GM18861 (cell line): Measurements from ENCODE around the gene SLC38A10.
"Not testable (repeated sequence)": the region's sequence is repeated elsewhere in the genome, so short reads cannot be mapped to it uniquely, and the experiment has no call there.

Source experiments
- ATAC-seq: cut with Tn5 transposase; IDR thresholded peaks from one replicate; pipeline ENCODE4 v1.9.1; 2021; ENCODE audit not compliant: unreplicated experiment

The SLC38A10 gene

DNA sequence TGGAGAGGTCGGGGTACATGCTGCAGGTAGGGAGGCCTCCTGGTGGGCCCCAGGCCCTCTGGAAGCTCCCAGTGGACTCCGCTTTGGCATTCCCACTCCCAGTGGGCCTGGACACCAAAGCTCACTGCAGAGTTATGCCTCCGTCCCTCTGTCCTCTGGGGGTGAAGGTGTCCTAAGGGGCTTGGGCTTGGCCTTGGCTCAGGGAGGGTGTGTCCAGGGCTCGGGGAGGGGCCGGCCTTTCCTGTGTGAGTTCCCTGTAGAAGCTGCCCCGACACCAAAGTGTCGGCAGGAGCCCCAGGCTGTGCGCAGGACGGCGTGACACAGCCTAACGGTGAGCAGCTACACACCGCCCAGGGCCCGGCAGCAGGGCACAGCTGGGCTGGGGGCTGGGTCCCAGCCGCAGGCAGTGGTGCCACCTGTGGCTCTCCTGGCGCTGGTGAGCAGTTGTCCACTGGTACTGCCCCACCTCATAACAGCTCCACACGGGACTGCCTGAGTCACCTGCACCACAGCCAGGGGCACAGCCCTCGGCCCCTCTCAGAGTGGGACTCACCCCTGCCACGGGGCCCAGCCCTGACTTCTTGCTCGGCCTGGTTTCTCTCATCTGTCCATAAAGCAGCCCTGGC lies 62.4 kb downstream of the SLC38A10 start:
- no peak for ATAC-seq

DNA sequence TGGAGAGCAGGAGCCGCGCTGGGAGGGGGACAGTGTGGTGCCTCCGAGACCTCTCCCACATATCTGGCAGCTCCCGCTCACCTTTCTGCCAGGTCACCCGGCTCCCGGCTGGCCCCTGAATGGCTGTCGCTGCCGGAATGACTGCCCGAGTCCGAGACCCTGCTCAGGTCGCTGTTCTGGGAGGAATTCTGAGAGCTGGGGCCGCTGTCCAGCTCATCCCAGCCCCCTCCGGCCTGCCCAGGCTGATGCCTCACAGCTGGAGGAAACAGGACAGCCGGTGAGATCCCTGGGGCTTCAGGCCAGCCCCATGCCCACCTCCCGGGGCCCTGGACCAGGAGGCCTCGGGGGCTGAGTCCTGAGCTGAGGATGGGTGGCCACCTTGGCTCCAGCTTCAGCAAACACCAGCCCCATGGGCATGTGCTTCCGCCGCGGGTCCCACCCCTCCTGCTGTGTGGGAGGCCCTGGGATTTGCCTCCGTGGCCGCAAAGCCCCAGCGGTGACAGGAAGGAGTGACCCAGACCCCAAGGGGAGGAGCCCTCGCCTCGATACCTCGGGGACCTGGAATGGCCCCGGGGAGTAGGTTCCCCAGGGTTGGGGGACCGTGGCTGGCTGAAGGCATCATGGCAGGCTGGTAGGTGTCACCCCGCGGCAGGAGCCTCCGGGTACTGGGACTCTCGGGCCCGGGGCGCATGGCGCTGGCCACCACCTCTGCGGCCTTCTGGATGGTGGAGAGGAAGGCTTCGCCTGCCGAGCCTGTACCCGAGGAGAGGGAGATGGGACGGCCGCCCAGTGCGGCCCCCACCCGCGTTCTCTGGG lies 63.1 kb downstream of the SLC38A10 start:
- no peak for ATAC-seq

DNA sequence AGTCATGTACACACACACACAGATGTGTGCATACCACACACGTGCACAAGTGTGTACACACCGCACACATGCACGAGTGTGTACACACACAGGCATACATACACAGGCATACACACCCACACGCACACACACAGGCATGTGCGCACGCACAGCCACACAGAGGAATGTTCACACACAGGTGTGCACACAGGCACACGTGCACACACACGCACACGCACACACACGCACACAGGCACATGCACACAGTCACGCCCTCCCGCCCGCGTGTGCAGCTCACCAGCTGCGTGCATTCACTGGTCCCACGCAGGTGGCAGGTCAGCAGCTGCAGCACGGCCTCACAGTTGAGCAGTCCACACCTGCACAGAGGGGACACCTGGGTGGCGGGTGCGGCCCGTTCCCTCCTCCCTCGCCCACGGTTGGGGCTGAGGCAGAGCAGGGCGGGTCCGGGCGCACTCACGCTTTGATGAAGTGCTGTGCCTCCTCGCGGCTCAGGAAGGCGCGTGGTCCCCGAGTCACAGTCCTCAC lies 63.9 kb downstream of the SLC38A10 start:
- no peak for ATAC-seq

DNA sequence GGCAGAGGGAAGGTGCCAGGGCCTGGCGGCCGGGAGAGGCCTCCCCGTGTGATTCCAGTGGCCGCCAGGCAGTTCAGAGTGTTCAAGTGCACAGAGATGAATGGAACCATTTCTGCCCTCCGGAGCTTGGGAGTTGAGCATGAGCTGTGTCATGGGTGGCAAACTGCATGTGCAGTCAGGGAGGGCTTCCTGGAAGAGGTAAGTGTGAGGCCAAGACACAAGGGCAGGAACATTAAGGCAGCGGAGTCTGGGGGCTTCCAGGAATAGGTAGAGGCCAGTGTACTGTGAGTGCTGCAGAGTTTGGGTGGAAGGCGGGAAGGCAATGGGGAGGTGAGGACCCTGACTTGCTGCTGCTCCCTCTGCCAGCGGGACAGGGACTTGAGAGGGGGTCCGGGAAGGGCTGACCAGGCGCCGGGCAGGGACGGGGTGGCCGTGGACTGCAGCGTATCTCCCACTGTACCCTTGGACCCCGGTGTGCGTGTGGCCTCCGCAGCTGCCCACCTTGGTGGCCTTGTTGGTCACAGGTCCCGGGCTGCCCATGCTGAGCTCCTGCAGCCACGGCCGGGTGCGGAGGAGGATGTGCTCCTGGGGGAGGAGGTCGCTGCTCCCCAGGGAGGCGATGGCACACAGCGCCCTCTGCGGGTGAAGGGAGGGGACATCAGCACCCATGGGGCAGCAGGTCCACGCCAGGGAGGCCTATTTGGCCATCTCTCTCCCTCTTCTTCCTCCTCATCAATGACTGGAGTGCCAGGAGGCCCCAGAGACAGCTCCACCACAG lies 64.9 kb downstream of the SLC38A10 start:
- ATAC-seq: no peak

DNA sequence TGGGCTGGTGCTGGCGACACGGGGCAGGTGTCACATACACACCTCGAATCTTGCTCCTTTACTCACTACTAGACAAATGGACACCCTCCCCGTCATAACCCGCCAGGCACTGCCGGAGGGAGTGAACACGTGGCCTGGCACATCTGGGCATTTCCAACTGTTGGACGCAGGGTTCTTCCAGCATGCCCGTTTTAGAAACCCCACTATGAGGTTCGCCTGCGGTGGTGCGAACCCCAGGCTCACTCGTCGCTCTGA lies 65.5 kb downstream of the SLC38A10 start:
- ATAC-seq: no peak

DNA sequence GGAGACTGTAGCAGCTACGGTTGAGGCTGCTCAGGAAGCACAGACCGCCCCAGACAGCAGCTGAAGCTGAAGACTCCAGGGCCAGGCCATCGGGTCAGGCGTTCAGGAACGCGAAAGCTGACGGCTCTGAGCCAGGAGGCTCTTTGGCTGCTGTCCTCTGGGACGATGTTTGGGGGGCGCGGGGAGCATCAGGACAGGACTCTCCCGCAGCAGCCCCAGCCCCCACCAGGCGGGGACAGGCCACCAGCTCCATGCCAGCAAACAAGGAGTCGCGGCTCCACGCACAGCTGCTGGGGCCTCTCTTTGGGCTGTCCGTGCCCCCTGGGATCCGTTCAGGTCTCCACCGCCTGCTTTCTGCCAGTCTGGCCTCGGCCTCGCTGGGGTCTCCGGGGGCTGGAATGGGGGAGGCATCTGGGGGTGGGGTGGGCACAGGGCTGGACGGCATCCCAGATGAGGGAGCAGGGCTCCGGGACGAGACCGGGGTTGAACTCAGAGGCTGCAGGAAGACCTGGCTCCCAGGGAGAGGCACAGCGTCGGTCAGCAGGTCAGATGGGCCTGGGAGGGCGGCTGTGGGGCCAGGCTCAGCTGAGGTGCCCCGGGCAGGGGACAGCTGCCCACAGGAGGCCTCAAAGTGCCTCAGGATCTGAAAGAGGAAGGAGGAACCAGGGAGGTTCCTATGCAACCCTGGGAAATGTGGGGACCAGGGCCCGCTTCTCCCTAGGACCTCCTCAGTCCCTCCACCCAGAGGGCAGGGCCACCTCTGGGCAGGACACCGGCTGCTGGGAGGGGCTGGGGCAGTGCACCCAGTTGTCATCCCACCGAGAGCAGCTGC lies 66.1 kb downstream of the SLC38A10 start:
- no peak for ATAC-seq

DNA sequence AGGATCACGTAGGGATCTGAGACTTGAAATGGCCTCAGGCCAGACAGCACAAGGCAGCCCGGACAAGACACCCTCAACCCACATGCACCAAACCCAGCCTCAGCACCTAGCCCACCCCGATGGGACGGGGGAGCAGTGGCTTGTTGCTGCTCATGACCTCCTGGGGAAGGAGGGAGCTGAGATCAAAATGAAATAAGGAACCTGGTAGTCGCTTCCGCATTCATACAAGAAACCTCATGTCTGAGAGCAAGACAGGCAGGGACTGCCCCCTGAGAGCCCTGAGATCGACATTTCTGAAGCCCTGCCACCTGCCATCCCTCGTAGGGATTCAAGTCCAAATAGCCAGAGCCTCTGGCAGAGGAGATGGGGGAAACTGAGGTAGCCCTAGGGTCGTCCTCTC lies 66.7 kb downstream of the SLC38A10 start:
- ATAC-seq: peak; percentile 46

DNA sequence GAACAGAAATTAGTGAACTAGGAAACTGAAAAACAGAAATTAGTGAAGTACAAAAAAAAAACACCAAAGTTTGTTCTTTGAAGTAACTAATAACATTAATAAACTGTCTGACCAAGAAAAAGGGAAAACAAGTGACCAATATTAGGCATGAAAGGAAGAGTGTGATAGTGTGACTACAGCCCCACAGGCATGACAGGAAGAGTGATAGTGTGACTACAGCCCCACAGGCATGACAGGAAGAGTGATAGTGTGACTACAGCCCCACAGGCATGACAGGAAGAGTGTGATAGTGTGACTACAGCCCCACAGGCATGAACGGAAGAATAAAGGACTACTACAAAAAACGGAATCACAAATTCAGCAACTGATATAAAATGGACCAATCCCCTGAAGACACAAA lies 67.5 kb downstream of the SLC38A10 start:
- ATAC-seq: not testable (repeated sequence)

DNA sequence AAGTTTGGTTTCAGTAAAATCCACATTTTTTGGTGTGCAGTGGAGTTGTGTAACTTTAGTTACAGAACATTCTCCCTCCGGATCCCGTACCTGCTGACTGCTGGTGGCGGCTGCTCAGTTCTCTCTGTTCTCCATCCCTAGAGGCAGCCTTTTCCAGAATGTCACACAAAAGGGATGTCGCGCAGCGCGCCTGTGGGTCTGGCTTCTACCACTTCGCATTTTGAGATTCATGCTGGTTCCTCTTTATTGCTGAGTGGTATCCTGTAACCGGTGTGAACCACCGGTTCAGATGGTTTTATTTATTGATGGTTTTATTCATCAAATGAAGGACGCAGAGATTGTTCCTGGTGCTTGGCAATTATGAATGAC lies 71.4 kb downstream of the SLC38A10 start:
- no peak for ATAC-seq

DNA sequence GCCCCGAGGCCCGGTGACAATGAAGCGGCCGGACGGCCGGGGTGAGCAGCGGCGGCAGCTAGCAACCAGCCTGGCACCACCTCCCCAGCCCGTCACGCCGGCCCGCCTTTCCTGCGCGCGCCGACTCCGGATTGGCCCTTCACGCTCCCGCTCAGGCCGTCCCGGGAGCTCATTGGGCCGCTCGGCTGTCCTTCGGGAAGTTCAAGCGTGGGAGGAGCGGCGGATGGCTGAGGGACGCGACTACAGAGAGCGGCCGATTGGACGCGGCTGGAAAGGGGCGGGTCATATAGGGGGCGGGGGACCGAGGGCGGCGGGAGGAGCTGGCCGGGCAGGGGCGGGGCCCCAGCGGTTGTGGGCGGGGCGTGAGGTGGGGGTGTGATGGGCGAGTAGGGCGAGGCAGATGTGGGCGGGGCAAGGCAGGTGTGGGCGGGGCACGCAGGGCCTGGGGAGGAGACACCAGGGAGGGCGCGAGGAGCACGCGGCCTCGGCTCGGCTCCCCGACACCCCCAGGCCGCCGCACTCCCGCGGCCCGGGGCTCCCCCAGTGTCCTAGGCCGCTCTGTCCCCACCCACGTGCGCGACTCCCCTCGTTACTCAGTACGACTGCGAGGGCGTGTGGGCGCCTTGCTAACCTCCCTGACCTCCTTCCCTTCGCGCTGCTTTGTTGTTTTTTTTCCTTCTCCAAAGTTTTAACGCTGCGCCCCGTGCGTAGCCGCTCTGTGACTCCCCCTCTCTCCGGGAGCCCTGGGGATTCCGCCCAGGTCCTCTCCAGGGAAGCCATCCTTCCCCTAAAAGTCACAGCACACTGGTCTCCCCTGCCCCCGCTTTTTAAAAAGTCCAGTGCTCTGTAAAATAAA lies 72.0 kb downstream of the SLC38A10 start, which contains the start of gene CEP131:
Gene CEP131 (minus strand): TSS at position 60 of the 856 bp plus-strand sequence. CDS start 2,909 bp downstream, outside the sequence.
- ATAC-seq: peak; percentile 94

DNA sequence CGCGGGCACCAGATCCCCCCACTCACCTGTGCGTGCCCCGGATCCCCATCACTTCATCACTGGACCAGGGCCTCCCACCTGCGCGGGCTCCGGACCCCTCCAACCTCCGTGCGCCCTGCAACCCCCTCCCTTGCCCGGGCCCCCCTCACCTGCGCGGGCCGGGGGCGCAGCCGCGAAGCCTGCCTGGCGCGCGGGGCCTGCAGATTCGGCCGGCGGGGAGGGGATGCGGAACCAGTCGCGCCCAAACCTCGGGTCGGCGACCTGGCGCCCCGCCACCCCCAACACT lies 72.5 kb downstream of the SLC38A10 start:
- no peak for ATAC-seq

DNA sequence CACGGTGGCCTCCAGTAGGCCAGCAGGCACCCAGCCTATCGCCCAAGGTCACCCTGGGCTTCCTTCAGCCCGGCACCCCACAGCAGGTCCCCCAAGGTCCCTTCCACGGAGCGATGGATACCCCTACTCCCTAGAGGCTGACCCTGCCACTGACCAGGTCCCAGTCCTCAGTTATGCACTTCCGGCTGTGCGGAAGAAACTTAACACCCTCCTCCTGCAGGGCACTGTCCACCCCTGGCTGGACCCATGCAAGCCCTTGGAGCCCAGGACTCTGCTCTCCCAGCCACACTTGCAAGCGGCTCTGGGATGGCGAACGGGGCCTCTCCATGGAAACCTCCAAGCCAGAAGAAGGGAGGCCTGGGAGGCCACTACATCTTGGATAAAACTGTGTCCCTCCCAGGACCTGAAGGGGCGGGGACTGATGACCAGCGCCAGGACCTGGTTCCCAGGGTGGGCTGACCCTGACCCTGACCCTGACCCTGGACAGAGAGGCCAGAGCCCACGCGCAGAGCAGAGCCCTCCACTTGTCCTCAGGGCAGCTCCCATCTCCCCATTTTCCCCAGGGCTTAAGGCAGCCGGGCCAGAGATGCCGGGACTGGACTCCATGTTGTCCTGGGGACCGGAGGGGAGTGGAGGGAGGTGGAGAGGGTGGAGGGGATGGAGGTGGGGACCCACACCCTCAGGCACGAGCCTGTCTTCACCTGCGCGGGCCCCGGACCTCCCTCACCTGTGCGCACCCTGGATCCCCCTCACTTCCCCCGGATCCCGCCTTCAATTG lies 73.1 kb downstream of the SLC38A10 start:
- no peak for ATAC-seq

DNA sequence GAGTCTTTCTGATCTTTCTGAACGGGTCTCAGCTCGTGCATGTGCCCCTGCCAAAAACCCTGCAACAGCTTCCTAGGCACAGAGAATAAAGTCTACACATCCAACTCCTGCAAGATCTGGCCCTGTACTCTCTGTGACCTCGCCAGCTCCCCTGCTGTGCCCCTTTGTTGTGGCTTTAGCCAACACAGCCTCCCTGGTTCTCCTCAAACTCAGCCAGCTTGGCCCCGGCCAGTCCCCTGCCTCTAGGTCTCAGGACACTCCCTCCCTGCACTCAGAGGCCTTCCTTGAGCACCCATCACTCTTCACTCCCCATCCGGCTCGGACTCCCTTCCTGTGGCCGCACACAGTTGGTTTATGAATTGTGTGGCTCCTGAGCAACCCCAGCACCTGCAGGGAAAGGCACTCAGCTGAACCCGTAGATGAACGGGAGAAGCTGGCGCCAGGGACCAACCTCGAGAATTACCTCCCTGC lies 73.7 kb downstream of the SLC38A10 start:
- ATAC-seq: no peak

DNA sequence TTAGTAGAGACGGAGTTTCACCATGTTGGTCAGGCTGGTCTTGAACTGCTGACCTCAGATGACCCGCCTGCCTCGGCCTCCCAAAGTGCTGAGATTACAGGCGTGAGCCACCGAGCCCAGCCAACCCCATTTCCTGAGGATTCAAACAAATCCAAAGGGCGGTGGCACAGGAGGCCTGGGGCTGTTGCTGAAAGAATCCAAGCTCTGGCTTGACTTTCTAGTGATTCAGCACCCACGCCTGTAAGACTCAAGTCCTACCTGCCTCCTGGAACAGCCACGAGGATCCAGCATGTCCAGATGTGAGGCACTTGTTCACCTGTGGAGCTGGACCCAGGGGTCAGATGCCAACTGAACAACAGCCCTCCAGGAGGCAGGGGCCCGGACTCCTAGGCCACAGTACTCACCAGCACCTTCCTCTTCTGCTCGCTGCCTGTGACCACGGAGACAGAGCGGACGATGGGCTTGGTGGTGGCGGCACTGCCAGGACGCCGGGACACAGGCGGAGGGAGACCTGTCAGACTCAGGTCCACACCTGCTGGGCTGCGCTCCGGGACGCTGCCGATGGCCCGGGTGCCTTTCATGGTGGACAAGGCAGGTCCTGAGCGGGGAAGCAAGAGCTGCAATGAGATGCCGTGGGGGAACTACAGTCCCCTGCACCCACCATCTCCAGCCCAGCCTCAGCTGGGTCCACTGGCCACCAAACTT lies 75.5 kb downstream of the SLC38A10 start:
- no peak for ATAC-seq

DNA sequence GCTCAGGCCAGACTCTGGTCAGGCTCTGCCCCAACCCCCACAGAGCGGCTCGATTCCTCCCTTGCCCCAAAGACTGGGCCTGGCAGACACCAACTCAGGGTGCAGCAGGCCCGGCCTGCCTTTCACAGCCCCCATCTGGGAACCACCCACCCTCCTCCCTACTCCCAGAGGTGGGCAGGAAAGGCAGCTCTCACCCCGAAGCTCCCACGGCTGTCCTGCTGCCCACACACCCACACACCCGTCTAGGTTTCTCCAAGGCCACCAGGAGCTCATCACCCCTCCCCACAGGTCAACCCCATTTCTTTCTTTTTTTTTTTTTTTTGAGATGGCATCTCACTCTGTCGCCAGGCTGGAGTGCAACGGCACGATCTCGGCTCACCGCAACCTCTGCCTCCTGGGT lies 76.1 kb downstream of the SLC38A10 start:
- no peak for ATAC-seq

DNA sequence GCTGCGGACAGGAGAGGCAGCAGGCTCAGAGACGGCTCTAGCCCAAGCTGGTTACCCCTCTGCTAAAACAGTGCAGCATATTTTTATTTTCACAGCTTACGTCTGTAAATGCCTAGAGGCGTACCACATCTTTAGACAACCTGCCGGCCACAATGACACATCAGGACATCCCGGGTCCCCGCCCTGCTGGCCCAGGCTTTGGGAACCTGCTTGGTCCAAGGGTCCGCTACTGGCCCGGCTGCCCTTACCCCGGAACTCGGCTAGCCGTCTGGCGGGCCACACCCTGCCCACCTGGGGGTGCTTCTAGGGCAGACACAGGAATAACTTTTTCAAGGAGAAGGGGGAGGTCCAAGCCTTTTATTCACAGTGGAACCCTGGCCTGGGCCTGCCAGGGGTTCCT lies 76.6 kb downstream of the SLC38A10 start:
- ATAC-seq: no peak

DNA sequence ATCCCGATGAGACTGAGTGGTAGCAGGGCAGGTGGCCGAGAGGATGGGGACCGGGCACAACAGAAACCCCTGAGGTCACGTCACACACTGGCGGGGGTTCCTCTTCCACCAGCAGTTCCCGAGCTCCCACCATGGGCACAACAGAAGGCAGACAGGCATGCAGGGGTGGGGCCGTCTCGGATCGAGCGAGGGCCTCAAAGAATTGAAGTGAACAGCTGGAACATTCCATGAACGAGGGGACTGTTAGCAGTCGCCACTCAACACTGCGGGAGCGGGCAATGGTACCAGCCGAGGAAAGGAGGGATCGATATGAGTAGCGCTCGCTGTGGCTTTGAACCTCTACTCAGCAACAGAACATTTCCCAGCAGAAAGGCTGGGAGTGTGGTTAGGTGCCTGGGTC lies 77.6 kb downstream of the SLC38A10 start:
- ATAC-seq: no peak

DNA sequence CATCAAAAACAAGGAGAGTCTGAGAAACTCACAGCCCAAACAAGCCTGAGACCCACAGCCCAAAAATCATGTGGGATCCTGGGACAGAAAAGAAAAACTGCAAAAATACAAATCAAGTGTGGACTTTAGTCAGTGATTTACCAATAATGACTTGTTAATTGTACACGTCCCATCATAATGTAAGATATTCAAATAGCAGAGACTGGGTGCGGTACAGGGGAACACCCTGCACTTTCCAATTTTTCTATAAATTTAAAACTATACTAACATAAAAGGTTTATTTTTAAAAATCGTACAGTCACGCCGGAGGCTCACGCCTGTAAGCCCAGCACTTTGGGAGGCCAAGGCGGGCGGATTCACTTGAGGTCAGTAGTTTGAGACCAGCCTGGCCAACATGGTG lies 81.1 kb downstream of the SLC38A10 start:
- ATAC-seq: no peak

DNA sequence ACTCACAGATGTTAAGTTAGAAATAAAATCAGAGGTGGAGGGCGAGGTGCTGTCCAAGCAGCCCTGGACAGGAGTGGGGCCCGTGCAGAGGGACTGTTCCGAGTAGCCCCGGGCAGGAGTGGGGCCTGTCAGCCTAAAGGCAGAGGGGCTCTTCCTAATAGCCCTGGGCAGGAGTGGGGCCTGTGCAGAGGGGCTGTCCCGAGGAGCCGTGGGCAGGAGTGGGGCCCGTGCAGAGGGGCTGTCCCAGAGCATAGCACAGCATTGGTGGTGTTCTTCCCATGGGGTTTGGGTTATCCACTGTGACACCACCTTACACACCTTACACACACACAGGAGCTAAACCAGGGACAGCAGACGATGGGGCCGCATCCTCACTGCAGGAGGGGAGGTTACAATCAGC lies 82.7 kb downstream of the SLC38A10 start:
- ATAC-seq: no peak
